D721Med (cell line): ENCODE data around the gene RNF113B.

Source experiments
- DNase-seq: peaks from one replicate; pipeline ENCODE4 v3.0.0; 2011; ENCODE audit warnings: low spot score; ENCODE audit not compliant: insufficient read length
- FAIRE-seq: peaks from 2 replicates; lab custom pipeline; 2011; peaks lifted over from hg19 to GRCh38; lab: Jason Lieb, UNC
- CTCF ChIP-seq: IDR thresholded peaks from 2 replicates; pipeline ENCODE4 v1.5.1; 2012; ENCODE audit warnings: mild to moderate bottlenecking, control low read depth; ENCODE audit not compliant: insufficient read depth; ENCODE audit errors: missing control alignments

The RNF113B gene

GRCh38 chr13:98222081-98222554 lies 45.0 kb upstream of the RNF113B start:
- DNase-seq (no peak), FAIRE-seq (no peak)
- no peak for TF ChIP-seq CTCF

- no peak for FAIRE-seq
- no peak for TF ChIP-seq CTCF
- DNase-seq, result no peak
Observed at GRCh38 chr13:98221234-98221633, 44.2 kb upstream of the RNF113B start.

DNA sequence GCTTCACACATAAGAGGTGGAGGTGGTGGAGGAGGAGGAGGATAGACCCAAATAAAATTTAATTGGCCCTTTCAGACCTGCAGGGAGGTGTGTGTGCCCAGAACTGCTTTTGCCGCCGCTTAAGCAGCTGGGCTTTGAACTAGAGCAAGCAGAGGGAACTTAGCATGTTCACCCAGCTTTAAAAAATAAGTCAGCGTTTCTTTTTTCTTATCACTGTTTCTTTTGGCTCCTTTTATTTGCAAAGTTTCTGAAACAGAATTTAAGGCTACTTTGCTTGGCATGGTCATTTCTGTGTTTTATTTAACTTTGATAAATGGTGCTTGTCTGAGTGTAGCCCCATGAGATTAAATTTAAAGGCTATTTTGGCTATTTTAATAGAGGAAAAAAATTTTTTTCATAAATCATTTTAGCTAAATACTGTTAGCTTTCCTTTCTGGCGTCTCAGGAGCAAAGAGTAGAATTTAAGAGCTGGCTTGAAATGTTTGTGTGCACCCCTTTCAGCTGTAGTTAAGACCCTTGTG lies 43.3 kb upstream of the RNF113B start:
- TF ChIP-seq CTCF, result no peak
- FAIRE-seq (no peak), DNase-seq (no peak)

GRCh38 chr13:98219685-98220084 lies 42.6 kb upstream of the RNF113B start:
- TF ChIP-seq CTCF, result no peak
- DNase-seq (no peak), FAIRE-seq (no peak)

- TF ChIP-seq CTCF, result no peak
- FAIRE-seq, result no peak
- no peak for DNase-seq
Observed at GRCh38 chr13:98217597-98217996, 40.5 kb upstream of the RNF113B start.

DNA sequence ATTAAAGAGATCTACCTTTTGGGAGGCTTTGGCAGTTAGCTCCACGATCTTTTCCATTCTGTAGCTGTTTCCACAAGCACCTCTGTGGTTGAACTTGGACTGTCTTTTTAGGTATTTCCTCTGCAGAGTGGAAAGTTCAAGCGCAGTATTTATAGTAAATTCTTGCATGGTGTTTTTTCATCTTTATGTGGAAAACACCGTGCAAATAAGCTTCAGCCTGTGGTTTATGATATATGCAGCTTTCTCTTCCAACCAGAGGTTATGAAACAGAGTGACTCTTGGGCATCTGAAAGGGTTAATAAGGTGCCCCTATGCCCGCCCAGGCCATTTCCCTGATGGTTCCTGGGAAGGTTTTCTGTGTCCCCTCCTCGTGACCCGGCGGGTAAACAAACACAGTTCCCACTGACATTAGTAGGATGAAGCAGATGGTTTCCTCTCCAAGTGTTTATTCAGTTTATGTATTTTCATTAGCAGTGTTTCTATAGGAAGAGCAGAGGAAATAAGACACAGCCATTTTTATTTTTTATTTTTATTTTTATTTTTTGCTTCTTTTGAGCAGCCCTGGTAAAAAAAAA lies 39.7 kb upstream of the RNF113B start:
- no peak for TF ChIP-seq CTCF
- FAIRE-seq (no peak), DNase-seq (no peak)

GRCh38 chr13:98216135-98216565 lies 39.1 kb upstream of the RNF113B start:
- FAIRE-seq (no peak), DNase-seq (no peak)
- no peak for TF ChIP-seq CTCF
